GM10248 (cell line): Measurements from ENCODE around the gene SLC4A11.

ENCODE experiments used
- CTCF ChIA-PET: fragments of 300-600 bp; sonication (Branson Sonifier 250); formaldehyde crosslinking; extraction: SDS; loops from one replicate; lab custom pipeline; 2021; ENCODE audit warnings: antibody characterized with exemption; lab: Yijun Ruan, JAX
- POLR2A ChIA-PET: fragments of 350-650 bp; sonication (Branson Sonifier 250); formaldehyde crosslinking; extraction: SDS; loops from one replicate; lab custom pipeline; 2020; ENCODE audit warnings: antibody characterized with exemption; lab: Yijun Ruan, JAX
- DNase-seq: peaks from one replicate; pipeline ENCODE4 v3.0.0; 2012; ENCODE audit errors: extremely low spot score
- CTCF ChIP-seq: IDR thresholded peaks from 2 replicates; pipeline ENCODE4 v1.5.1; 2012; ENCODE audit warnings: mild to moderate bottlenecking, low read depth; ENCODE audit errors: extremely low read depth, missing control alignments, control extremely low read depth

SLC4A11 gene

GRCh38 chr20:3277686-3278465, 38.9 kb upstream of the SLC4A11 start:
- DNase-seq: no peak
- ChIA-PET CTCF (interaction anchor here (0.6 to 4.6 kb wide), 11 partner anchors 9 to 224 kb away, joined by 3 to 29 read pairs (median 5); no protein-coding TSS in a partner anchor), POLR2A (no interaction called here)

DNA sequence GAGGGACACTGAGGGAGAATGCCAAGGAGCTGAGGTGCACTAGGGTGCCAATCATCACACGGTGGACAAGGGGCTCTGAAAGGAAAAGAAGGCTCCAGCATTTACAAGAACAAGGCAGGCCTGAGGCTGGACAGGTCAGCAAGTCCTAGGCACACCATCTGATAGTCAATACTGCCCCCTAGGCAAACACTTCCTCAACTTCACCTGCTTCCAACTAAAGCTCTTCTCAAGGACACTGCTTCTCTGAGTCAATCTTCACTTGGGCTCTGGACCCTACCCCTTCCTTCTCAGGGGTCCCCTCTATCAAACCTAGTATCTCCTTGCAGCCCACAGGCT, 37.7 kb upstream of the SLC4A11 start:
- ChIA-PET POLR2A (no interaction called here), CTCF (interaction anchor here (0.6 to 4.6 kb wide), 18 partner anchors 10 to 223 kb away, joined by 3 to 29 read pairs (median 4); partner anchors contain the start of gene ITPA)
- peak; percentile 34 for TF ChIP-seq CTCF
- DNase-seq: peak; percentile 42

More at GRCh38 chr20:3277686-3278465, 38.9 kb upstream of the SLC4A11 start:
- no peak for TF ChIP-seq CTCF

GRCh38 chr20:3275966-3276679, 37.1 kb upstream of the SLC4A11 start:
- TF ChIP-seq CTCF: no peak
- DNase-seq: no peak
- ChIA-PET CTCF (interaction anchor here (0.9 to 4.6 kb wide), 12 partner anchors 12 to 223 kb away, joined by 3 to 29 read pairs (median 5); no protein-coding TSS in a partner anchor), POLR2A (no interaction called here)

DNA sequence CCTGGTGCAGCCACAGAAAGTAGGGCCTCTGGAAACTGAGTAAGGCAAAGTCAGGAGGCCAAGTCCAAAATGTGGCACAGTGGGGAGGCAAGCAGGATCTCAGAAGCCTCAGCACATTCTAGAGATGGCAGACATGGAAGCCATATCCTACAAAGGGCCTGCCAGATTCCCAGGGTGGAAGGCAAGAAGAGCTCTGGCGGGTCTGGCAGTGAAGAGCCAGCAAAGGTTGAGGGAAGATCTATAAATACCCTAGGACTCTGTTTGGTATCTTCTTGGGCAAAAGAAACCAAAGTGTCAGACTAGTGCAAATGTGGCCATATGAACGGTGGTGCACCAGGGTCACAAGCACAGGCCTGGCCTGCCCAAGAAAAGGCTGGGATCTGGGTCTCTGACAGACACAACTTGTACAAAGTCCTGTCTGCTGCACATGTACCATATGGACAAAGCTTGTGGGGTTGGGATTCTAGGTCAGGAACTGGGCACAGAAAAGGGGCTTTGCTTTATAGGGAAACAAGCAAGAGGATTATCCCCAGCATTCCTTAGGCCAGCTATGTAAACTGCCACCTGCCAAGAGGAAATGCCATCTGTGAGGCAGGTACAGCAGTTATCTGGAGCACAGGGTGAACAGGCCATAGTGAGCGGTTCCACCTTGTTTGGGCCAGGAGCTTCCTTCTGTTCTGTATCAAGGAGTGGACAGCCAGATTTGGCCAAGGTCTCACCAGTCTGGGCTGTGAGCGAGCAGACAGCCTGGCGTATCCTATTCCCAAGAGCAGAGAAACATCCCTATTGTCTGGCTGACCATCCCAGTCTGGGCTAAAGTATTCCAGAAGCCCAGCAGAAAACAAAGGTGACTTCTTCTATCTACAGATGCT, 36.3 kb upstream of the SLC4A11 start:
- no peak for DNase-seq
- CTCF ChIA-PET: interaction anchor here (1.3 to 4.6 kb wide), 5 partner anchors 23 to 222 kb away, joined by 3 to 29 read pairs (median 5); no protein-coding TSS in a partner anchor
- POLR2A ChIA-PET: no interaction called here
- TF ChIP-seq CTCF: no peak

- TF ChIP-seq CTCF: no peak
- CTCF ChIA-PET: interaction anchor here (1.1 to 2.1 kb wide), 4 partner anchors 10 to 220 kb away, joined by 3 to 5 read pairs (median 4); no protein-coding TSS in a partner anchor
- POLR2A ChIA-PET: no interaction called here
- DNase-seq: no peak
Measured at GRCh38 chr20:3273371-3273770, 34.4 kb upstream of the SLC4A11 start.
